Tibial nerve (tissue), 3 donors: Measurements from ENCODE around the gene KRT32.

Source experiments
- CTCF ChIP-seq, 5 experiments: fragments of 200-600 bp in 3 of 5; fragments of 450-650 bp in 2 of 5; sonication (generic) in 3 of 5; IDR thresholded peaks; one replicate each; pipeline ENCODE4 v1.5.1; 2016 to 2019; ENCODE audit warnings: antibody characterized with exemption in 5 of 5, mild to moderate bottlenecking in 3 of 5, moderate library complexity in 2 of 5
- POLR2A ChIP-seq, 2 donors: fragments of 450-650 bp; IDR thresholded peaks; one replicate each; pipeline ENCODE4 v1.6.1; 2017; ENCODE audit warnings: antibody characterized with exemption in 2 of 2, mild to moderate bottlenecking in 2 of 2, moderate library complexity in 2 of 2

DNA sequence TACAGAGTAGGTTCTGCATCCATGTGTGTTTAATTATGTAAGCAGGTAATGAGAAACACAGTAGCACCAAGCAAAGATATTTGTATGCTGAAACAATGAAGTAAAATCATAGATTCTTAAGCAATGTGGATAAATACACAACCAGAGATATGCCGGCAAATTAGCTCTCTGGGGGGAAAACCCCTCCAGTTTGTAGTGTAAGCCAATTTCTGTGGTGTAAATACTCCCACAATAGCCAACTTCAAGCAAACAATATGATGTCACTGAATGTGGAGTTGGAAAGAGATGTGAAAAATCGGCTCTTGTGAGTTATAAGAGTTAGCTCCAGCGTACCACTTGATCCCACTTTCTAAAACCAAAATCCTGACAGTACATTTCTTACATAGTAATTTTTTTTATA lies 22.5 kb downstream of the KRT32 start:
- no peak for TF ChIP-seq CTCF (IDR thresholded peaks at IDR 0.05)
- no peak for TF ChIP-seq POLR2A (IDR thresholded peaks at IDR 0.05)
